NOMO-1 treated with DMSO at 0.1 percent for 48 hours (cell line): ENCODE measurements around the gene KCNK5.
A peak's percentile ranks its signal among the peaks of the same experiment; 100 is the strongest.

Experiments used
- DNase-seq: peaks from one replicate; lab custom pipeline; 2025; ENCODE audit not compliant: unreplicated experiment; lab: John Stamatoyannopoulos, UW

Gene KCNK5

GRCh38 chr6:39178235-39178634 is 51.0 kb downstream of the KCNK5 start:
- DNase-seq = no peak

- DNase-seq = no peak
These were observed 52.1 kb downstream of the KCNK5 start for GRCh38 chr6:39177130-39177529.

DNA sequence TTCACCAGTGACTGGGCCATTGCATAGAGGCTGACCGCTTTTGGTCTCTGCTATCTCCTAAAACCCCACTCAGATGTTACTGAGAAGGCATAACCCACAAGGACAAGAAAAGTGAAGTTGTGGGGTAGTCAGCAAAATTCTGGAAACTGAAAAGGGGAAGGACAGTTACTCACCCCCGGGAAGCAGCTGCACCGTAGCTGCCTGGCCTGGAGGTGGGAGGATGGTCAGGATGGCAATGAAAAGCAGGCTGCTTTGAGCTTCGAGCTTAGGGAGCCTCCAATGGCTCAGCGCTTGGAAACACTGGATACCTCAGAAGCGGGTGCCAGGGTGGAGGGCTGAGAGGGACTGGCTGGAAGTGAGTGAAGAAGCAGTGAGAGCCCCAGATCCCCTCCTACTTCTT is 56.0 kb downstream of the KCNK5 start:
- DNase-seq = peak; percentile 59

- no peak for DNase-seq
These were observed 56.9 kb downstream of the KCNK5 start for GRCh38 chr6:39172377-39172757.

- DNase-seq = no peak
These were observed 57.5 kb downstream of the KCNK5 start for GRCh38 chr6:39171489-39172376.

- no peak for DNase-seq
These were observed 58.4 kb downstream of the KCNK5 start for GRCh38 chr6:39170860-39171259.

DNA sequence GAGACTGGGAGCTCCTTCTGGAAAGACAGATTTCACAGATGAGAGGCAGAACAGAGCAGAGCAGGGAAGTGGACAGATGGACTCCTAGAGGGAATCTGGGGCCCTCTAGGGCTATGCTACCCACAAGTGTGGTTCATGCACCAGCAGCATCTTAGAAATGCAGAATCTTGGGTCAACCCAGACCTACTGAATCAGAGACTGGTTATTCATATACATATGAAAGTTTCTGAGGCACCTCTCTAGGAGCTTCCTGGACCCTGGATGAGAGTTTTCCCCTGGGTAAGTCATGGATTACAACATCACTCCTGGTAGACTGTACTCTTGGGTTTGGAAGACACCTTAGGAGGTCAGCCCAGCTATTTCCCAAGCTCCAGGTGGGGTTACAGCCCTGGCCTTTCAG is 58.9 kb downstream of the KCNK5 start:
- no peak for DNase-seq

DNA sequence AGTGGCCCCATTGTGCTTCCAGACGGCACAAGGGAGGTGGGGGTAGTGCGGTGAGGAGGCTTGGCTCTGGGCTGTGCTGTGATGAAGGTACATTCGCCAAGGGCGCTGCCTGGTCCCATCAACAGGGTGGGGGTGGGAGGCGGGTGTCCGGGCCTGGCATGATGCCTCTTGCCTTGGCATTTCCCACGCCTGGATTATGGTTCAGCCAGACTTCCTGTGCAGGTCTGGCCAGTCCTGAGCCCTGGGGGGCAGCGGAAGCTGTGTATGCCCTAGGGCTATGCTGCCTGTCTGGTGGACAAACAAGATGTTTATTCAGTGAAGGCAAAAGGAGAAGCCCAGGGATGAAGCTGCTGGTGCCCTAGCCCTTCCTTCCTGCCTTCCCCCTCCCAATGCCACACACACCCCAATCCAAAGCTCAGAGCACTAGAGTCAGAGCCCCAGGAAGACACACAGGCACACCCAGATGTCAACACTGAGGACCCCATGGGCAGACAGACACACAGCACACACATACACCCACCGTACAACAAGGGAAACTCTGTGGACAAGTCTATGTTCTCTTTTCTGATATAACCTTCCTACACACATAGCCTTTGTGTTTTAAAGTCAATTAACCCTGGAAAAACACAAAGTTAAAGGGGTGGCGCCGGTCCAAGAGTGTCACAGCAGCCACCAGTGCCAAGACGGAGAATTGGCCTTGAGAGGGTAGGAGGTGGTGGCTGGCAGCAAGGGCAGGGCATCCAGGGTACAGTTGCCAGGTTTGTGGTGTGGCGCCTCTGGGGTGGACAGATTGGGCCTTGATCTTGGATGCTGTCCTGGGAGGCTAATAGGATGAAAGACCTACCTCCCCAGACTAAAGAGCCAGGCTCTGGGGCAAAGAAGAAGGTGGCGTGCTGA is 59.6 kb downstream of the KCNK5 start:
- no peak for DNase-seq

DNA sequence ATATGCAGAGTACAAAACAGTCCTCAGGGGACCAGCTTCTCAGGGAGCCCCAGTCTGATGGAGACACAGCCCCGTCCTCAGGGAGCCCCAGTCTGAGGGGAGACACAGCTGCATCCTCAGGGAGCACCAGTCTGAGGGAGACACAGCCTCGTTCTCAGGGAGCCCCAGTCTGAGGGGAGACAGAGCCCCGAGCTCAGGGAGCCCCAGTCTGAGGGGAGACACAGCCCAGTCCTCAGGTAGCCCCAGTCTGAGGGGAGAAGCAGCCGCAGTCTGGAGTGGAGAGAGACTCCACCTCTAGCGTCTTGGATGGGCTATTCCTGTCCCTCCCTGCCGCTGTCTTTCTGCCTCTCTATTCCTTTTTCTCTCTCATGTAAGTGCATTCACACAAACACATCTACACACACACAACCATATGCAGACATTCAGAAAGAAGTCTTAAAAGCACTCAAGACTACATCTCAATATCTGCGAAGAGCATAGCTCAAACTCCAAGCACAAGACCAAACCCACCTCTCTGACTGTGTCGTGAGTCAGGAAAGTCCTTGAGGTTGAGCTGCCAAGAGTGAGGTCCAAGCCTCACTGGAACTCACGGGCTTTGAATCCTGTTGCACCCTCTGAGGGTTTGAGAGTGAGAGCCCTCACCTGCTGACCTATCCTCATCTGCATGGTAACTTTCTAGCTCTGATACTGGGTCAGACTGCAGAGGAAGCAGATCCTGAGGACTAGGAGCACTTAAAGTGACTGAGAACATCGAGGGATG is 61.2 kb downstream of the KCNK5 start:
- DNase-seq = no peak

- DNase-seq = no peak
These were observed 62.0 kb downstream of the KCNK5 start for GRCh38 chr6:39167321-39167720.

GRCh38 chr6:39166912-39167290 is 62.4 kb downstream of the KCNK5 start:
- no peak for DNase-seq

- peak; percentile 58 for DNase-seq
These were observed 62.9 kb downstream of the KCNK5 start for GRCh38 chr6:39166189-39166911.

DNA sequence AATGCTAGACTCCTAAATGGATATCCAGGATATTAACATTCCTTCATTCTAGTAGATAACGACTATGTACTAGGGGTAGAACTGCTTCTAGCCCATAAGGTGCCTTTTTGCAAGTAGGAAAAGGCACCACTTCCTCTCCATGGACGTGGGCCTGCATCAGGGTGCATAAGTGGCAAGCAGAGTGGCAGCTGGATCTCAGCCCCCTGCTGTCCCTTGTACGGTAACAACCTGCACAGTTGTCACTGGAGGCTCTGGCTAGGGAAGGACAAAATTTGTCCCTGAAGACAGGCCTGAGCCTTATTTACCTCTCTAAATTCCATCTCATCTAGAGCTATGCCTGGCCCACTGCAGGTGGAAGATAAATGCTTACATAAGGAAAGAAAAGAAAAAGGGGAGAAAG is 71.8 kb downstream of the KCNK5 start:
- DNase-seq = no peak

DNA sequence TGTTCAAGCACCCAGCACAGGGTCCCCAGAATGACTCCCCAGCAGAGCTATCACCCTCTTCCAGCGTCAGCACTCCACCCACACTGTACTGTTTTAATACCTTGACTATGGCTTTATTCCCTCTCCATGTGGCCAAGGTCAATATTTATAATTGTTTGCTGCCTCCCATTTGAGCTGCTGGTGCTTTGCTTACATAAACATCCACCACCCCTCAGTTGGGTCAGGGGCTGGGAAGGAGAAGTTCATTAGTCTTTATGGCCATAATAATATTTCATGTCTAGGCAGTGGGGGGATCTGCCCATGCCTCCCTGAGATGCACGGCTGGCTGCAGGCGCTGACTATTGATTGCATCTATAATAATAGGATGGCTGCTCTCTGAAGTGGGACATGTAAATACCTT is 72.5 kb downstream of the KCNK5 start:
- no peak for DNase-seq

DNA sequence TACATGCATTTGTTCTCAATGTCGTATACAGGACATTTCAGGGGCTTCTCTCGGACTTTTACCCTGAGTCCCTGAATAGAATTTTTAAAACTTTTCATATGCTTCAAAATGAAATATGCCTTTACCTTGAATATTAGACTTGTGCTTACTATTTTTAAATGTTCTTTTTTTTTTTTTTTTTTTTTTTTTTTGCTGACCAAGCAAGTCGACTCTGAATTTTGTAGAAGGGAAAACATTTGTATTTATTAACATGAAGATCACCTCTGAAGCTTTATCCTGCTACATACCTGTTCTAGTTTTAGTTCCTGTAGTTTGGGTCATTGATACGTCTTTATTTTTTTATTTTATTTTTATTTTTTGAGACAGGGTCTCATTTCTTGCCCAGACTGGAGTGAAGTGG is 74.6 kb downstream of the KCNK5 start:
- no peak for DNase-seq

DNA sequence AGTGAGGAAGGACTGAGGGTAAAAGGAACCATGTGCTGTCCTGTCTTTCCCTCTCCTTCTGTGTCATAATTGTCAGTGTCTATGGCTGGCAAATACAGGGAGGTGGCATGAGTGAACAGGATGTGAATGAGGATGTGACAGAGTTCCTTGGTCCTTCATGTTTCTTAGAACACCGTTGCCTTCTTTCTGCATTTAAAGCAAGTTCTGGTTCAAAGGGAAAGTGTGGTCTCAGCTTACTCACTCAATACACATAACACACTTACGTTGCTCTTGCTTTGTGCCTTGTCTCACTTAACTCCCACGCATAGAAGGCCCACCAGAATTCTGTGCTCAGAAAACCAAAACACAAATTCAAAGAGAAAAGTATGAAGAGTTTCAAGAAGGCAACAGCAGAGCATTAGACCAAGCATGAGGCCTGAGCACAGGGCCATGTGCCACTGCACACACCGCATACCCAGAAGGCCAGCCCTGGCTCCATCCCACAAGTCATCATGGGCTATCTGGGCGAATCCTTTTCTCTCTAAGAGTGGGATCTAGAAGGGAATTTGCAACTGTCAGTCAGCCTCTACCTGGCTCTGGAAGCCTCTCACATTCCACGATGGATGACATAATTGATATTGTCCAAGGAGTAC is 75.4 kb downstream of the KCNK5 start:
- no peak for DNase-seq

- peak; percentile 66 for DNase-seq
These were observed 77.0 kb downstream of the KCNK5 start for GRCh38 chr6:39152262-39152661.

DNA sequence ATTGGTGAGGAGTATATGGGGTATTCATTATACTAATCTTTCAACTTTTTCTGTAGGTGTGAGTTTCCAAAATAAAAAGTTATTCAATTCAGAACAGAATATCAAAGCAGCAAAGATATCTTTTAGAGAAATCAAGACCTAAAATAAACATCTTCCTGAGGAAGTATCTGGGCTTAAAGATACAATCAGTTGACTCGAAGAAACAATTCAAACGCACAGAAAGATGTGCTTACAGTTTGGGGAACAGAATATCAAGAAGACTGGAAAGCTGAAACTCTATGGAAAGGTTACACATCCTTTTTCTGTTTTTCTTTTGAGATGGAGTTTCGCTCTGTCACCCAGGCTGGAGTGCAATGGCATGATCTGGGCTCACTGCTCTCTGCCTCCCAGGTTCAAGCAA is 78.1 kb downstream of the KCNK5 start:
- DNase-seq = no peak

- DNase-seq = no peak
These were observed 84.6 kb downstream of the KCNK5 start for GRCh38 chr6:39144481-39145173.
